GM21786 (cell line): ENCODE measurements around the gene SINHCAF.
"Not testable (repeated sequence)": the region's sequence is repeated elsewhere in the genome, so short reads cannot be mapped to it uniquely, and the experiment has no call there.

Source experiments
- ATAC-seq: cut with Tn5 transposase; IDR thresholded peaks from one replicate; pipeline ENCODE4 v1.9.1; 2021; ENCODE audit not compliant: unreplicated experiment

Gene SINHCAF, protein sequence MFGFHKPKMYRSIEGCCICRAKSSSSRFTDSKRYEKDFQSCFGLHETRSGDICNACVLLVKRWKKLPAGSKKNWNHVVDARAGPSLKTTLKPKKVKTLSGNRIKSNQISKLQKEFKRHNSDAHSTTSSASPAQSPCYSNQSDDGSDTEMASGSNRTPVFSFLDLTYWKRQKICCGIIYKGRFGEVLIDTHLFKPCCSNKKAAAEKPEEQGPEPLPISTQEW

DNA sequence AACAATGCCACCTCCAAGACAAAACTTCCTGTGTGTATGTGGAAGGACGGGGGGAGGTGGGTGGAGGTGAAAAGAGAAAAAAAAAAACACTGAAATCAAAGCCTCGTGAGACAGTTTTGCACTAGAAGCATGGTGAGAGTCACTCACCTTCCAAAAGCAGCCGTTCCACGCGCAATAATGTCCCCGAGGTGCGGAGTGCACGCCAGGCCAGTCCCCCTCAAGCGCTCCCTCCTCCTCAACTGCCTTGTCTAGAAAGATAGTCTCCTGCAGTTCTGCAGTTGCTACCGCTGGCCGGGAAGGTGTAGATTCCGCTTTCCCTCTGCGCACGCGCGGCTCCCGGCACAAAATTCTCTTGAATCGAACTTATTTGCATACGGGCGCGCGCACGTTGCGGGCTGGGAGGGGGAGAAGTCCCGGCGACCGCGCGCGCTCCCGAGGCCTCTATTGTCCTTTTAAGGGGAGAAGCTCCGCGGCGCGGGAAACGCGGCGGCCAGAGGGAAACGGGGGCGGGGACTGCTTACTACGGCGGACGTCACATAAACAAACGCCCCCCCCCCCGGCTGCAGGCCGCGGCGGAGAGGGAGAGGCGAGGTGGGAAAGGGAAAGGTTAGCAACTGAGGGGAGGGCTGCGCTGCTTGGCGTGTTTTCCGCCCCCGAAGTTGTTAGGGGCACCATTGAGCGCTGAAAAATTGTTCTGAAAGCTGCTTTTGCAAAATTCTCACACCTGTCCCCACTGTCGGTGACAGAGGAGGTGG is at the start of gene SINHCAF:
TSS of gene SINHCAF (minus strand) at position 274 of the 755 bp plus-strand sequence. CDS start 27,946 bp downstream, outside the sequence.
- ATAC-seq = peak; percentile 45

DNA sequence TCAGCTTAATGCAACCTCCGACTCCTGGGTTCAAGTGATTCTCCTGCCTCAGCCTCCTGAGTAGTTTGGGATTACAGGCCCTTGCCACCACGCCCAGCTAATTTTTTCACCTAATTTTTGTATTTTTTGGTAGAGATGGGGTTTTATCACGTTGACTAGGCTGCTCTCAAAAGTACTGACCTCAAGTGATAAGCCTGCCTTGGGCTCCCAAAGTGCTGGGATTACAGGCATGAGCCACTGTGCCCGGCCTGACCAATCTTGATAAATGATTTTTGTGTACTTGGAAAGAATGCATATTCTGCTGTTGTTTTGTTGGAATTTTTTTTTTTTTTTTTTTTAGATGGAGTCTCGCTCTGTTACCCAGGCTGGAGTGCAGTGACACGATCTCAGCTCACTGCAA is 49.5 kb upstream of the SINHCAF start:
- ATAC-seq = not testable (repeated sequence)

- ATAC-seq = no peak
Measured at GRCh38 chr12:31371256-31371620, 45.3 kb upstream of the SINHCAF start.

DNA sequence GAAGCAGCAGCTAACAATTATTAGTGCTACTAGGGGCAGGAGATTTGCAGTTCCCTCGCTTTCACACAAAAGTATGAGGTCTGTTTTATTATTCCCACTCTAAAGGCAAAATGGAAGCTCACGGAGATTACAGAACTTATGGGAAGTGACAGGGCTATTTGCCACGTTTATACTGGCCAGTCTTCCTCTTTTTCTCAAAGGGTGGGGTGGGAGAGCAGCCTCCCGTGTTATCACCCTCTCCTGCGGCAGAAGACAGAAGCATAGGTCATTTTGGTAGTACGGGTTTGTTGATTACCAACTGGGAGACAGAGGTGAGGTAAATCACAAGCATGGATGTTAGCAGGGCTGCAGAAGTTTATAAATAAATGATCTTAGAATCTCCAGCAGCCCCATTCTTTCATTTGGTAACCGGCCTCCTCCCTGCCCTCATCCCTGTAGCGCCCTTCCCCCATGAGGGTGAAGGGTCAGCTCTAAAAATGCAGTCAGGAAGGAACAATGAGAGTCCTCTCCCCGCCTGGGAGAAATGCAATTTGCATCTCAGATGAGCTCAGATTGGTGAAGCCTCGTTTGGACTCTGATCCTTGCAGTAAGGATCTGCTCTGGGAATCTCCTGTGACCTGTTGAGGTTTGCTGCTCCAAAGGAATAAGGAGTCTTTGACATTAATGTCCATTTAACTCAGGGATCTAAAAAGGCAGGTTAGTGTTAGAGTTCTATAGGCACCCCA is 44.7 kb upstream of the SINHCAF start:
- no peak for ATAC-seq

DNA sequence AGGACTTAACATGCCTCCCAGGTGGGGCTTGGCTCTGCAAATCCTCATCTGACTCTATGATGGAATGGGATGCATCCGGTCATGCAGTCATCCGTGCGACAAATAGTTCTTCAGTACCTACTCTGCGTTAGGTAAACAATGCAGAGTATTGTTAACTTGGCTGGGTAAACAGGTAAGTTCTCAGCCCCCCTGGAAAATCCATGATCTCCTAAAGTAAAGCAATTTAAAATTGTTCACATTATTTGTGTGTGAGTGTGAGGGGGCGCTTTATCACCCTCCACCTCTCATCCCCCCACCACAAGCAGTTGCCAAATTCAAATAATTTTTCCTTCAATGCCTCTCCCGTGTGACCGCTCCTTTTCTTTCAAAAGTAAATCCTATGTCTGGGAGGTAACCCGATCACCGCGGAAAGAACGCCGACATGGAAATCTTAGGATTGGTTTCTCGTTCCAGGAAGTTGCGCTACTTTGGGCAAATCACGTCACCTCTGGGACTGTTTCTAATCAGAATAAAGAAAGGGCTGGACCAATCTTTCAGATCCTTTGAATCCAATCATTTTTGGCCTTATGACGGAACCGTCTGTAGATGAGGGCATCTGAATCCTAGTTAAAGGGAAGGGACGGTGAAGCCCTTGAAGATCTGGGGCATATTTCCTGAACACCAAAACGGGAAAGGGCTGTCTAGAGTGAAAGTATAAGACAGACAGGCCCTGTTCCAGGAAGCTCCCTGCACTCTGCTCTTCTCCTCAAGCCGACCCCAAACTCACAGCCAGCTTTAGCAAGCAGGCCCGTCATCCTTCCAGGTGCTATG is 44.0 kb upstream of the SINHCAF start:
- ATAC-seq = no peak

DNA sequence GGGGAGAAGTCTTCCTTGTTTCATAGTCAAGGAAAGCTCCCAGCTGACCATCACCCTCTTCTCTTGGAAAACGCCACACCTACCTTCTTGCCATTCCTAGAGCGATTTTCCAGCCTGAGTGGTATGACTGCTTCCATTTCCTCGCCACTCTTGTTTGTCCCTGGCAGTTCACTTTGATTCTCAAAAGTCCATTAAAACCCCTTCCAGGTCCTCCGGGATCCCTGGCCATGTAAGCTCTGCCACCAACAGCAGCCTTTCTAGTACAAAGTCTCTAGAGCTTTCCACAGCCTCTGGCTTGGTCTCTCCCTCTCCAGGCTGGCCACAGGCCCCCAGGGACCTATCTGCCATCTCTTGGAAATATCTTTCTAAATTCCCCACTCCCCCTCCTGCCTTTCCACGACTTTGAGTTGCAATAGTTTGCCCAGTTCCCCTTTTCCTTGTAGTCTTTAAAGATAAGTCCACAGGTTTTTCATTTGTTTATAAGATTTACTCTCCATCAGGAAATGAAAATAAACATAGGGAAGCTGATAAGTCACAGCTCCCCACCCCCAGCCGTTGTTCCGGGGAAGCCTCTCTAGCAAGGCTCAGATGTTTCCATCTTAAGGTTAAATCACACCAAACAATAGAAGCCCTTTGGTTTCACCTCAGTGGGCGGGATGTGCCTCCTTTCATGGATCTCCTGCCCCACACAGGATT is 42.9 kb upstream of the SINHCAF start:
- no peak for ATAC-seq

DNA sequence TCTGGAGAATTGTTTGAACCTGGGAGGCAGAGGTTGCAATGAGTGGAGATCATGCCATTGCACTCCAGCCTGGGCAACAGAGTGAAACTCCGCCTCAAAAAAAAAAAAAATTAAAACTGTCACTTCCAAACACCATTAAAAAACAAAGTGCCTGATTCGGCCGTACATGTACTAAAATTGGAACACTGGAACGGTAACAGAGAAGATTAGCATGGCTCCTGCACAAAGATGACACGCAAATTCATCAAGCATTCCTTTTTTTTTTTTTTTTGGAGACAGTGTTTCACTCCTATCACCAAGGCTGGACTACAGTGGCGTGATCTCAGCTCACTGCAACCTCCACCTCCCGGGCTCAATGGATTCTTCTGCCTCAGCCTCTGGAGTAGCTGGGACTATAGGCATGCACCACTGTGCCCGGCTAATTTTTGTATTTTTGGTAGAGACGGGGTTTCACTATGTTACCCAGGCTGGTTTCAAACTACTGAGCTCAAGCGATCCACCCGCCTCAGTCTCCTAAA is 40.2 kb upstream of the SINHCAF start:
- no peak for ATAC-seq

DNA sequence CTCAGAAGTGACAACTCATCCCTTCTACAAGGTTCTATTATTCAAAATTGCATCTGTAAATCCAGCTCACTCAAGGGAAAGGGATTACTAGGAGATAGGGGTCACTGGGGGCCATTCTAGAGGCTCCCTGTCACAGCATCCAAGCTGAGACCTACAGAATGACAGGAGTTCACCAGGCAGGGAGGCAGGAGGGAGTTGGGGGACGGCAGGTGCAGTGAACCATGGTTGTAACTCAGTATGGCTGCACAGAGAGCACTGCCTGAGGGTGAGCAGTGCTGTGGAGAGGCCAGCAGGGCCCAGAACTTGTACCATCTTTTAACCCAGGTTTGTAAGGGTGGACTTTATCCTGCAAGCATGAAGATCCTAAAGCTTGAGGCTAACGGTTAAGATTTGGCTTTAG is 37.9 kb upstream of the SINHCAF start:
- ATAC-seq = no peak

DNA sequence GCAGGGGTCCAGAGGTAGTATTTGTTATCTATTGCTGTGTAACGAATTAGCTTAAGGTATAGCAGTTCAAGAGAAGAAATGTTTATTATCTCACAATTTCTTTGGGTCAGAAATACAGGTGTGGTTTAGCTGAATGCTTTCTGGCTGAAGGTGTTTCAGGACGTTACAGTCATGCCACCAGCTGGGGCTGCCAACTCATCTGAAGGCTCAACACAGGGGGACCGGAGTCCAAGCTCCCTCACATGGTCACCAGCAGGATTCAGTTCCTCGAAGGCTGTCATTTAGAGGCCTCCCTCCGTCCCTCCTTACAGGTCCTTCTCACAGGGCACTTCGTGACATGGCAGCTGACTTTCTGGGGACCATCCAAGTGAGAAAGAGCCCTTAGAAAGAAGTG is 37.5 kb upstream of the SINHCAF start:
- no peak for ATAC-seq

- ATAC-seq = peak; percentile 84
Measured at GRCh38 chr12:31362759-31363415, 36.9 kb upstream of the SINHCAF start.

GRCh38 chr12:31362115-31362758 is 36.3 kb upstream of the SINHCAF start:
- peak; percentile 35 for ATAC-seq

- ATAC-seq = no peak
Measured at GRCh38 chr12:31361730-31362114, 35.8 kb upstream of the SINHCAF start.

DNA sequence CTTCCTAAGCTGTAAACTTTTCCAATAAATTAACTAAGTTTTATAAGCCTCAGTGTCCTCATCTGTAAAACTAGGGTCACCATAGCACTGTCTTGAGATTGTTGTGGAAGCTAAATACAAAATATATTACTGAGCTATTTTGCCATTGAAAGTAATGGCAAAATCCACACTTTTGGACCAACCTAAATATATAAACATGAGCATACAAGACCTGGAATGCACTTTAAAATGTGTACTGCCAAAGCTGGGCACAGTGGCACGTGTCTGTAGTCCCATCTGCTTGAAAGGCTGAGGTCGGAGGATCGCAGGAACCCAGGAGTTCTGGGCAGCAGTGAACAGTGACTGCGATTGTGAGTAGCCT is 29.8 kb upstream of the SINHCAF start:
- no peak for ATAC-seq

- ATAC-seq = no peak
Measured at GRCh38 chr12:31353750-31354708, 28.1 kb upstream of the SINHCAF start.

DNA sequence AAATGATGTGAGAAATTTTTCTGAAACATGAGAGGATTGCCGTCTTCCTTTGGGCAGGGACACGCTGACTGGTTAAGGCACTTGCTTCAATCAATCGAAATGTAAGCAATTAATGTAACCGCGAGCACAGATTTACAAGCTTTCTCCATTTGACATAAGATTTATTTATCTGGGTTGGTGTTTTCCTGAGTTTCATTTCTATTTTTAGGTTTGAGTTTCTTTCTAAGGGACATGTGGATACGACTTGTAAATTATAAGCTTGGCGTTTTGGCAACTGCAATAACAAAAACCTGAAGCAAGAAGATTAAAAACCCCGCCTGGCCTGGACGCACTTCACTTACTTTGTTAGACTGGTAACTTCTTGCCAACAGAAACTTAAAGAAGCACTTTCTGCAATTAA is 20.3 kb upstream of the SINHCAF start:
- no peak for ATAC-seq

- no peak for ATAC-seq
Measured at GRCh38 chr12:31343139-31343538, 17.2 kb upstream of the SINHCAF start.

- ATAC-seq = no peak
Measured at GRCh38 chr12:31342286-31342685, 16.3 kb upstream of the SINHCAF start.
